Caco-2 (cell line): ENCODE results near the gene RBMS2. TPM values are rescaled to one million over a fixed set of nuclear protein-coding genes. Genes with fewer than 3 reads are reported as not detected.

Source experiments
- BruUV-seq: library from RNA; stranded (reverse); fragments of 400-500 nt; replicated peaks from 2 replicates; lab custom pipeline; 2021; lab: Mats Ljungman, UMichigan
- CTCF ChIA-PET: fragments of 300-600 bp; sonication (Branson Sonifier 250); formaldehyde crosslinking; loops from one replicate; lab custom pipeline; 2022; ENCODE audit warnings: antibody characterized with exemption; lab: Charles Lee
- POLR2A ChIA-PET: fragments of 300-600 bp; sonication (Branson Sonifier 250); formaldehyde crosslinking; loops from one replicate; lab custom pipeline; 2022; ENCODE audit warnings: antibody characterized with exemption; lab: Charles Lee
- DNase-seq, 2 experiments: peaks; one replicate each; pipeline versions ENCODE4 v3.0.0 to v3.0.0-alpha.2; 2020 to 2022
- H3K27me3 ChIP-seq: replicated peaks from 2 replicates; pipeline ENCODE4 v1.6.0; 2011; ENCODE audit warnings: low read length; ENCODE audit not compliant: control insufficient read depth, insufficient read depth
- H3K36me3 ChIP-seq: 2 replicates; pipeline ENCODE4 v1.5.1; 2011; ENCODE audit warnings: low read length; ENCODE audit not compliant: control insufficient read depth, insufficient read depth
- H3K4me1 ChIP-seq: fragments of 250-450 bp; sonication (Bioruptor Pico); 2 replicates; pipeline ENCODE4 v1.5.1; 2020; ENCODE audit warnings: mild to moderate bottlenecking
- H3K4me3 ChIP-seq: 2 replicates; pipeline ENCODE4 v1.5.1; 2011; ENCODE audit warnings: low read depth, mild to moderate bottlenecking, control low read depth, low read length
- H3K9me3 ChIP-seq: fragments of 250-450 bp; sonication (Bioruptor Pico); 2 replicates; pipeline ENCODE4 v1.5.1; 2020; ENCODE audit warnings: mild to moderate bottlenecking, moderate library complexity
- H3K27ac Mint-ChIP-seq: one replicate; pipeline ENCODE4 v1.8.0; 2022; ENCODE audit warnings: mixed read lengths; ENCODE audit not compliant: unreplicated experiment
- H3K27me3 Mint-ChIP-seq: one replicate; pipeline ENCODE4 v1.8.0; 2022; ENCODE audit warnings: mixed read lengths; ENCODE audit not compliant: insufficient read depth, unreplicated experiment
- H3K36me3 Mint-ChIP-seq: one replicate; pipeline ENCODE4 v1.8.0; 2022; ENCODE audit warnings: mild to moderate bottlenecking, mixed read lengths; ENCODE audit not compliant: insufficient read depth, unreplicated experiment
- H3K4me1 Mint-ChIP-seq: one replicate; pipeline ENCODE4 v1.8.0; 2022; ENCODE audit warnings: low read depth, mixed read lengths; ENCODE audit not compliant: unreplicated experiment
- H3K4me3 Mint-ChIP-seq: one replicate; pipeline ENCODE4 v1.8.0; 2022; ENCODE audit warnings: mild to moderate bottlenecking, moderate library complexity, mixed read lengths; ENCODE audit not compliant: unreplicated experiment
- H3K9me3 Mint-ChIP-seq: one replicate; pipeline ENCODE4 v1.8.0; 2022; ENCODE audit warnings: mixed read lengths; ENCODE audit not compliant: unreplicated experiment
- CTCF ChIP-seq, 2 experiments: fragments of 200-600 bp in 1 of 2; IDR thresholded peaks; 1 replicate in 1 of 2; 2 replicates in 1 of 2; pipeline versions ENCODE4 v1.5.1 to v1.8.0; 2011 to 2022; ENCODE audit warnings: antibody characterized with exemption in 1 of 2, control low read depth in 1 of 2, inconsistent platforms in 1 of 2, low read depth in 1 of 2, low read length in 1 of 2, mild to moderate bottlenecking in 1 of 2, moderate library complexity in 1 of 2; ENCODE audit not compliant: insufficient read depth in 1 of 2, severe bottlenecking in 1 of 2, unreplicated experiment in 1 of 2
- intact Hi-C: fragments of 100-400 bp; cut with micrococcal nuclease; formaldehyde crosslinking; loops from one replicate; pipeline ENCODE4 v1.10.0; 2022; ENCODE audit not compliant: unreplicated experiment
- total RNA-seq: library from RNA; stranded (reverse); gene quantifications from 2 replicates; pipeline ENCODE4 v1.2.3, GENCODE V29; 2022

Gene RBMS2
- total RNA-seq, 1 experiment from 2014 or later, result 39.5 TPM

- intact Hi-C loops, result no loop called here
- no peaks in the 10 kb centered on the region for H3K36me3 ChIP-seq
- no TSS peak for BruUV-seq
- H3K4me3 ChIP-seq, result no peak overlapping the region
- H3K36me3 Mint-ChIP-seq, result no peaks in the 10 kb centered on the region
- H3K27me3 ChIP-seq, result no peaks in the 10 kb centered on the region
- no peaks in the 10 kb centered on the region for H3K27me3 Mint-ChIP-seq
- H3K27ac Mint-ChIP-seq, result no peak overlapping the region
- peaks cover 4% of the 10 kb centered on the region; the same call in 1 of the 2 replicates for H3K4me1 ChIP-seq
- no peak overlapping the region for H3K4me3 Mint-ChIP-seq
- no peak for DNase-seq
- H3K4me1 Mint-ChIP-seq, result peaks cover 6% of the 10 kb centered on the region
- H3K9me3 Mint-ChIP-seq, result no peaks in the 10 kb centered on the region
- ChIA-PET CTCF (no interaction called here), POLR2A (no interaction called here)
- no peaks in the 10 kb centered on the region for H3K9me3 ChIP-seq
- no peak for TF ChIP-seq CTCF (IDR thresholded peaks at IDR 0.05; ENCODE audit: insufficient read depth in 1 of 2, low read depth in 1 of 2, low read length in 1 of 2, severe bottlenecking in 1 of 2, unreplicated experiment in 1 of 2)
Observed at GRCh38 chr12:56518570-56518969, 3.0 kb upstream of the RBMS2 start.

- H3K4me1 ChIP-seq, result peaks cover 7% of the 10 kb centered on the region; the same call in 1 of the 2 replicates
- Mint-ChIP-seq H3K9me3 (no peaks in the 10 kb centered on the region), H3K4me3 (no peak overlapping the region), H3K36me3 (no peaks in the 10 kb centered on the region), H3K27ac (no peak overlapping the region), H3K4me1 (peaks cover 6% of the 10 kb centered on the region), H3K27me3 (no peaks in the 10 kb centered on the region)
- DNase-seq, result no peak
- TF ChIP-seq CTCF (IDR thresholded peaks at IDR 0.05; ENCODE audit: insufficient read depth in 1 of 2, low read depth in 1 of 2, low read length in 1 of 2, severe bottlenecking in 1 of 2, unreplicated experiment in 1 of 2), result no peak
- intact Hi-C loops, result no loop called here
- CTCF ChIA-PET, result no interaction called here
- H3K36me3 ChIP-seq, result no peaks in the 10 kb centered on the region
- POLR2A ChIA-PET, result no interaction called here
- no peak overlapping the region for H3K4me3 ChIP-seq
- H3K9me3 ChIP-seq, result no peaks in the 10 kb centered on the region
- BruUV-seq, result no TSS peak
- H3K27me3 ChIP-seq, result no peaks in the 10 kb centered on the region
Observed at GRCh38 chr12:56520048-56520447, 1.6 kb upstream of the RBMS2 start.

GRCh38 chr12:56520506-56520905, 1.1 kb upstream of the RBMS2 start:
- Mint-ChIP-seq H3K27me3 (no peaks in the 10 kb centered on the region), H3K27ac (no peak overlapping the region), H3K9me3 (no peaks in the 10 kb centered on the region), H3K36me3 (no peaks in the 10 kb centered on the region), H3K4me1 (peaks cover 6% of the 10 kb centered on the region), H3K4me3 (no peak overlapping the region)
- no peak for DNase-seq
- Histone ChIP-seq H3K9me3 (no peaks in the 10 kb centered on the region), H3K4me3 (no peak overlapping the region), H3K36me3 (no peaks in the 10 kb centered on the region), H3K27me3 (no peaks in the 10 kb centered on the region), H3K4me1 (peaks cover 9% of the 10 kb centered on the region; the same call in 1 of the 2 replicates)
- CTCF ChIA-PET, result interaction anchor here (0.6 to 1.0 kb wide), 2 partner anchors 401 to 511 kb away, joined by 3 read pairs; no protein-coding TSS in a partner anchor
- TF ChIP-seq CTCF (IDR thresholded peaks at IDR 0.05; ENCODE audit: insufficient read depth in 1 of 2, low read depth in 1 of 2, low read length in 1 of 2, severe bottlenecking in 1 of 2, unreplicated experiment in 1 of 2), result no peak
- intact Hi-C loops, result no loop called here
- no TSS peak for BruUV-seq
- POLR2A ChIA-PET, result no interaction called here
